HG02763 (cell line): ENCODE data around the gene MSANTD2.

Experiments
- ATAC-seq: cut with Tn5 transposase; IDR thresholded peaks from one replicate; pipeline ENCODE4 v1.9.1; 2021; ENCODE audit warnings: mild to moderate bottlenecking, moderate library complexity; ENCODE audit not compliant: unreplicated experiment

MSANTD2 gene

GRCh38 chr11:124821995-124822730, 22.0 kb upstream of the MSANTD2 start:
- no peak for ATAC-seq

GRCh38 chr11:124817036-124817435, 16.8 kb upstream of the MSANTD2 start:
- ATAC-seq: no peak

DNA sequence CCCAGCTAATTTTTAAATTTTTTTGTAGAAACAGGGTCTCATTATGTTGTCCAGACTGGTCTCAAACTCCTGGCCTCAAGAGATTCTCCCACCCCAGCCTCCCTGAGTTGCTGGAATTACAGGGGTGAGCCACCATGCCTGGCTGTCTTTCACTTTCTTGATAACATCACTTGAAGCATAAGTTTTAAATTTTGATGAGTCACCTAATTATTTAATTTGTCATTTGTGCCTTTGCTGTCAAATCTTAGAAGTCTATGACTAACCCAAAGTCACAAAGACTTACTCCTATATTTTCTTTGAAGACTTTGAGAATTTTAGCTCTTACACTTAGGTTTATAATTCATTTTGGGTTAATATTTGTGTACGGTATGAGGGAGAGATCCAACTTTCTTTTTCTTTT, 14.5 kb upstream of the MSANTD2 start:
- ATAC-seq: no peak

- ATAC-seq: no peak
Measured at GRCh38 chr11:124812876-124813275, 12.7 kb upstream of the MSANTD2 start.

DNA sequence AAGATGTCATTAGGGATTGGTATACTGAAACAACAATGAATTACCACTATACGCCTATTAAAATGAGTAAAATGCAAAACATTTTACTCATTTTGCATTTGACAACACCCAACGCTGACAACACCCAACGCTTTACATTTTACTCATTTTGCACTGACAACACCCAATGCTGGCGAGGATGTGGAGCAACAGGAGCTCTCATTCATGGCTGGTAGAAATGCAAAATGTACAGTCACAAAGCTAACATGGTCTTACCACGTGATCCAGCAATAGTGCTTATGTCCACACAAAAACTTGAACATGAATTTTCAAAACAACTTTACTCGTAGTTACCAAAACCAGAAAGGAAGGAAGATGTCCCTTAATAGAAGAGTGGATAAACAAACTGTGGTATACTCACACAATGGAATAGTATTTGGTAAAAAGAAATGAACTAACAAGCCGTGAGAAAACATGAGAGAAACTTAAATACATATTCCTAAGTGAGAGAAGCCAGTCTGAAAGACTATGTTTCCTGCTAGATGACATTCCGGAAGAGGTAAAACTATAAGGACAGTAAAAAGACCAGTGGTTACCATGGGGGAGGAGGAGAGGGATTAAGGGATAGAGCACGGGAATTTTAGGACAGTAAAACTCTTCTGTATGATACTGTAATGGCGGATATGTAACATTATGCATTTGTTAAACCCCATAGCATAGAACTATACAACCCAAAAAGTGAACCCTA, 11.4 kb upstream of the MSANTD2 start:
- ATAC-seq: no peak

DNA sequence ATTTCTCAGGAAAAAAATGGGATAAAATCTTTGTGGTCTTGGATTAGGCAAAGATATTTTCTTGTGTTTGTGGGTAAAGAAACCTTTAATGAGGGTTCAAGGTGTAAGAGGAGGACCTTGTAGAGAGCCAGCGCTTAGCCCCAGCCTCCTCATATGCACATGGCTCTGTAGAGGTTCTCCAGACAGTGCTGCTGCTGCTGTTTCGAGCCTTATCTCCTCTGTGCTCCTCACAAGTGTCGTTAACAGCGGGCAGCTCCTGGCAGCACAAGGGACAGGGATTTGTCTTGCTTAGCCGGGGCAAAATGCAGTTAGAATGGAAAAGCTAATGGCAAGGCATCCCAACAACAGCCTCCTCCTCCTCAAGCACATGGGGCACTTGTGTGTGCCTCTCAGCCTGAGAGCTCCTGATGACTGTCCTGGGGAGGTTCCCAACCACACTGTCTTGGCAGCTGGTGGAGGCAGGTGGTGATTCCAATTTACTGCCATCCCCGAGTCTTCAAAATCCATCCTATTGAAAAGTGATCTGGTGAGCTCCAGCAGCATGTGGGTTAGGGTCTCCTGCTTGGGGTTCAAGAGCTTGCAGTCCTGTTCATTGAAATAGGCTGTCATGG, 7.6 kb upstream of the MSANTD2 start:
- ATAC-seq: no peak

DNA sequence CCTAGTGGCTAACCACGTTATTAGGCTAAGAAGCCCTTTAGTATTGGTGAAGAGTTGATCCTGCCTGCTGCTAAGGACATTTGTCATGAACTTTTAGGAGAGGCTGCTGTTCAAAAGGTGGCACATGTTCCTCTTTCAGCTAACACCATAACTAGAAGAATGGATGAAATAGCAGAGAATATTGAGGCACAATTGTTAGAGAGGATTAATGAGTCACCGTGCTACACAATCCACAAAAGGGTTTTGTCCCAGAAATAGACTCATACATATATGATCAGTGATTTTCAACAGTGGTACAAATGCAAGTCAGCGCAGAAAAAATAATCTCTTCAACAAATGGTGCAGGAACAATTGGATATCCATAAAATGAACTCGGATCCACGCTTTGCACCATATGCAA, 7.0 kb upstream of the MSANTD2 start:
- ATAC-seq: no peak

- no peak for ATAC-seq
Measured at GRCh38 chr11:124804884-124805283, 4.7 kb upstream of the MSANTD2 start.

DNA sequence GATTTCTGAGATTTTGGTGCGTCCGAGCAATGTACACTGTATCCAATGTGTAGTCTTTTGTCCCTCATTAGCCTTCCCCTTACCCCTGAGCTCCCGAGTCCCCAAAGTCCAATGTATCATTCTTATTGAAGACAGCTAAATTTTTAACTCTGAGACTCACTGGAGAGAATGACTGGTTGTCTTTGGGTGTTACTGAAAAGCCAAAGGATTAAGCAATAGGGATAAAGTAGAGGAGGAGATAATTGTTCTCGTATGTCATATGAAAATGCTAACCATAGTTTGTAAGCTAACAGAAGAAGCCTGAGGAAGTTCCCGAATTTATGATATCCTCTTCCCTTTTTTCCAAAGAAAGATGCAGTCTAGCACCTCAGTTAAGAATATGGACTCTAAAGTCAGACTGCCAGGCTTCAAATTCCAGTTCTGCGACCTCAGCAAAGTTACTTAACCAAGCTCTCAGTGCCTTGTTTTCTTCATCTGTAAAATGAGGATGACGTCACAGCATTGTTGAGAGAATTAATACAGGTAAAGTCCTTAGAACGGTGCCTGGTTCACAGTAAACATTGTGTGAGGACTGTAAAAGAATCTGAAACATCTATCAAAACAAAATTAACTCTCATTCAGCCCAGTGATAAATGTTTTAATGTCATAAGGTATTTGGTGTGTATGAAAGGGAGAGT, 1.6 kb upstream of the MSANTD2 start:
- ATAC-seq: no peak

DNA sequence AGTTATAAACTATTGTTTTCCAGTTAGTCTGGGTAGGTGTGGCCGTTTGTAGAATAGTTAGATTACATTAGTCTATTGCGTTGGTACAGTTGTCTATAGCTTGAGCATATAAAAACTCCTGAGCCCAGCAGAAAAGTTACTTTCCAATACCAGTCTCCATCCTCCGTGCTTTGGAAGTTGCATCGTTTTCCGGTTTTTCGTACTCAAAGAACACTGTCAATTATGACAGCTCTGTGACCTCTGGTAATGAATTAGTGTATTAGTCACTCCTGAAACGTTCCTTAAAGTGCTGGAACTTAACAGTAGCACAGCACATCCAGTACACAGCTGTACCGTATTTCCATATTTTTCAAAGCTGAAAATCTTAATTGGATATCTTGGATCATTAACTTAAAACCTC, 808 bp upstream of the MSANTD2 start:
- no peak for ATAC-seq

- ATAC-seq: peak; percentile 39
Measured at GRCh38 chr11:124799348-124800225, 619 bp downstream of the MSANTD2 start.

- ATAC-seq: no peak
Measured at GRCh38 chr11:124798991-124799347, 1.2 kb downstream of the MSANTD2 start.

GRCh38 chr11:124796312-124796711, 3.9 kb downstream of the MSANTD2 start:
- no peak for ATAC-seq

GRCh38 chr11:124793466-124794278, 6.5 kb downstream of the MSANTD2 start:
- ATAC-seq: peak; percentile 43

- ATAC-seq: no peak
Measured at GRCh38 chr11:124791626-124792341, 8.4 kb downstream of the MSANTD2 start.

DNA sequence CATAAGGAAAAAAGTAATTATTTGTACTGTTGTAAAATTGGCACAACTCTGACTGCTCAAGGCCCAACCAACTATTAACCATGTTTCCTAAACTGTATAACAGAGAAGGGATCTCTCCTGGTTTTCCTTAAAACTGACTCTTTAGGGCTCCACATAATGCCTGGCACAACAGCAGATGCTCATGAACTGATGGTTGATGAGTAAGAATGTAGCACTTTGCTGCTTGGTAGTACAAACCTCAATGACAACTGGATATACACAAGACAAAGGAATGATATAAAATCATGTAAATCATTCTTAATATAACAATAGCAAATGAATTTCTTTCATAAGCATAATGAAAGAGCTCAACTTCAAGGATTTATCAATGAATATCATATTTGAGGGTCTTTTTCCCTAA, 11.7 kb downstream of the MSANTD2 start:
- no peak for ATAC-seq

DNA sequence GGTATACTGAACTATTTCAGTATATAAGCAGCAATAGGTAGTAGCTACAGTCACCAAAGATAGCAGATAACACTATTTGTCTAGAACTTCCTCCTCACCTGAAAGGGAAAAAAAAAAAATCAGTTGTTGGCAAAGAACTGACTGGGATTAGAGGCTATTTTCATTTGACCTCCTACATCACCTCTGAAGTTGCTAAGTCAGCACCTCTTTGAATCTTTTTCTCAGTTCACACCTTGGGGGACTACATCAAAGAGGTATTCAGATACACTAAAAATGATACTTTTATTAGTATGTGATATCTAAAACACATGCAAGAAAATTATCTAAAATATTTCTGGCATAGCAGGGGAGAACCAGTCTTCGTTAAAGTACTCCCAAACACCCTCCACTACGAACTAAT, 16.2 kb downstream of the MSANTD2 start:
- no peak for ATAC-seq

- no peak for ATAC-seq
Measured at GRCh38 chr11:124783002-124783401, 17.2 kb downstream of the MSANTD2 start.

DNA sequence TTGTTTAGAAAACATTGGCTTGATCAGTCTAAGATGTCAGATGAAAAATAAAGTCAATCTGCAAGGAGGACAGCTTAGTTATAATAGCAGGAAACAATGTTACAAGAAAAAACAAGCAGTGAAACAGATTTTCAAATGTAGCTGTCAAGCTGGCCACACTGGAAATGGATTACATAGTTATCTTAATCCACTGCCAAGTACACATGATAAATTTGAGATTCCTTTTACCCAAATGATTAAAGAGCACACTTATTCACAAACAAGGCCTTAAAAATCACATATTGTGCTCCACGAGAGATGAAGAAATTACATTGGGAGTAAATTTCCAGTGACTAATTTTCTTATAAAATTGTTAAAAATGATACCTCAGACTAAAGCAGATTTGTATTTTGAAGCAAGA, 20.6 kb downstream of the MSANTD2 start:
- ATAC-seq: no peak
